Ascending aorta (tissue), 2 donors: ENCODE measurements around the gene FYN. TPM values are rescaled to one million over a fixed set of nuclear protein-coding genes. Genes with fewer than 3 reads are reported as not detected.

Source experiments
- DNase-seq, 2 donors: peaks; one replicate each; pipeline ENCODE4 v3.0.0-alpha.2; 2019; ENCODE audit warnings: low spot score in 2 of 2
- H3K27ac ChIP-seq, 2 donors: fragments of 200-600 bp; sonication (generic); one replicate each; pipeline ENCODE4 v1.5.1; 2016 to 2017; ENCODE audit warnings: mild to moderate bottlenecking in 1 of 2
- H3K27me3 ChIP-seq: fragments of 200-600 bp; sonication (generic); one replicate; pipeline ENCODE4 v1.5.1; 2017
- H3K36me3 ChIP-seq, 2 donors: fragments of 200-600 bp; sonication (generic); one replicate each; pipeline ENCODE4 v1.5.1; 2016
- H3K4me1 ChIP-seq, 2 donors: fragments of 200-600 bp; sonication (generic); one replicate each; pipeline ENCODE4 v1.5.1; 2016 to 2017; ENCODE audit warnings: mild to moderate bottlenecking in 1 of 2
- H3K4me3 ChIP-seq, 2 donors: fragments of 200-600 bp; sonication (generic); one replicate each; pipeline ENCODE4 v1.5.1; 2016 to 2017; ENCODE audit warnings: mild to moderate bottlenecking in 1 of 2
- H3K9me3 ChIP-seq, 2 donors: fragments of 200-600 bp; sonication (generic); one replicate each; pipeline ENCODE4 v1.5.1; 2016
- intact Hi-C: fragments of 100-400 bp; cut with DNase I; formaldehyde crosslinking; loops from one replicate; pipeline ENCODE4 v1.15.1; 2023
- total RNA-seq: library from RNA; depleted of rRNA; stranded (reverse); fragments of >200 nt; gene quantifications from one replicate; pipeline ENCODE4 v1.1.0, GENCODE V29; 2016
- TF ChIP-seq, protein P1 (sequence below), 3 experiments: fragments of 200-600 bp in 2 of 3; fragments of 450-650 bp in 1 of 3; sonication (generic) in 2 of 3; IDR thresholded peaks; one replicate each; pipeline ENCODE4 v1.5.1; 2016 to 2019; ENCODE audit warnings: antibody characterized with exemption in 3 of 3, mild to moderate bottlenecking in 1 of 3, moderate library complexity in 1 of 3

FYN gene
- total RNA-seq, 1 donor from 2014 or later = 141 TPM

DNA sequence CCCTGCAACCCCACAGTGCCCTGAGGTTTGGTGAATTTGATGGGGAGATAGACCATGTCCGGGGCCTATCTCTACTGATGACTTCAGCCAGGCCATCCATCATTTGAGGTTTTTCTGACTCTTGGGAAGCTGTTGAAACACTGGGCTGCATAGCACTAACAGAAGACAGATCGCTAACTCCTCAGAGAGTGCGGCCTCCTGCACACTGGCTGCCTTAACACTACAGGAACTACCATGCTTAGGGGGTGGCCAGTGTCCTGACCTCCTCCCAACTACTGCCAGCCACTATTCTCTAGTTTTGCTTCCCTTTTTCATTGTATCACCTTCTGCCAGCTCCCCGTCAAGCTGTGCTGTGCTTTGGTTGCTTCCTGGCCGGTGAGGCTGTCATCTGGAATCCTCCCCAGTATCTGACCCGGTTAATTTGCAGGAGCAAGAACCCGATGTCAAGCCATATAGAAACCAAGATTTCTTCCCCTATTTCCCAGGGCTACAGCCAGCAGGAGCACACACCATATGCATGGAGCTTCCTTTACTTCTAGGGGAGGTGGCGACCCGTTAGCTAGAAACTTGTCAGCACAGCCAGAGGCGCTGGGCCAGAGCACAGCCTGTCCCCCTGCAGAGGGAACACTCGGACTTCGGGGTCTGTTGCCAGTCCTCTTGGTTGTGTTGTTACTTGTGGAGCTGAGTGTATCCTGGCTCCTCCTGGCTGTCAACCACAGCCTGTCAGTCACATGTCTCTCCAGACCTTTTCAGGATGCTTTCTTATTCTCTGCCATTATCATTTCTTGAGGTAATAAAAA lies 210.3 kb downstream of the FYN start:
- H3K27me3 ChIP-seq = no peaks in the 10 kb centered on the region
- H3K27ac ChIP-seq = peak overlapping the region; percentile 59 to 85
- DNase-seq = no peak
- TF ChIP-seq, protein P1, sequence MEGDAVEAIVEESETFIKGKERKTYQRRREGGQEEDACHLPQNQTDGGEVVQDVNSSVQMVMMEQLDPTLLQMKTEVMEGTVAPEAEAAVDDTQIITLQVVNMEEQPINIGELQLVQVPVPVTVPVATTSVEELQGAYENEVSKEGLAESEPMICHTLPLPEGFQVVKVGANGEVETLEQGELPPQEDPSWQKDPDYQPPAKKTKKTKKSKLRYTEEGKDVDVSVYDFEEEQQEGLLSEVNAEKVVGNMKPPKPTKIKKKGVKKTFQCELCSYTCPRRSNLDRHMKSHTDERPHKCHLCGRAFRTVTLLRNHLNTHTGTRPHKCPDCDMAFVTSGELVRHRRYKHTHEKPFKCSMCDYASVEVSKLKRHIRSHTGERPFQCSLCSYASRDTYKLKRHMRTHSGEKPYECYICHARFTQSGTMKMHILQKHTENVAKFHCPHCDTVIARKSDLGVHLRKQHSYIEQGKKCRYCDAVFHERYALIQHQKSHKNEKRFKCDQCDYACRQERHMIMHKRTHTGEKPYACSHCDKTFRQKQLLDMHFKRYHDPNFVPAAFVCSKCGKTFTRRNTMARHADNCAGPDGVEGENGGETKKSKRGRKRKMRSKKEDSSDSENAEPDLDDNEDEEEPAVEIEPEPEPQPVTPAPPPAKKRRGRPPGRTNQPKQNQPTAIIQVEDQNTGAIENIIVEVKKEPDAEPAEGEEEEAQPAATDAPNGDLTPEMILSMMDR (IDR thresholded peaks at IDR 0.05) = peak in 1 of 3 experiments; percentile 7
- no peak overlapping the region for H3K4me3 ChIP-seq
- no peaks in the 10 kb centered on the region for H3K9me3 ChIP-seq
- H3K4me1 ChIP-seq = peaks cover 15 to 51% of the 10 kb centered on the region in 2 donors
- intact Hi-C loops = no loop called here
- H3K36me3 ChIP-seq = no peaks in the 10 kb centered on the region

DNA sequence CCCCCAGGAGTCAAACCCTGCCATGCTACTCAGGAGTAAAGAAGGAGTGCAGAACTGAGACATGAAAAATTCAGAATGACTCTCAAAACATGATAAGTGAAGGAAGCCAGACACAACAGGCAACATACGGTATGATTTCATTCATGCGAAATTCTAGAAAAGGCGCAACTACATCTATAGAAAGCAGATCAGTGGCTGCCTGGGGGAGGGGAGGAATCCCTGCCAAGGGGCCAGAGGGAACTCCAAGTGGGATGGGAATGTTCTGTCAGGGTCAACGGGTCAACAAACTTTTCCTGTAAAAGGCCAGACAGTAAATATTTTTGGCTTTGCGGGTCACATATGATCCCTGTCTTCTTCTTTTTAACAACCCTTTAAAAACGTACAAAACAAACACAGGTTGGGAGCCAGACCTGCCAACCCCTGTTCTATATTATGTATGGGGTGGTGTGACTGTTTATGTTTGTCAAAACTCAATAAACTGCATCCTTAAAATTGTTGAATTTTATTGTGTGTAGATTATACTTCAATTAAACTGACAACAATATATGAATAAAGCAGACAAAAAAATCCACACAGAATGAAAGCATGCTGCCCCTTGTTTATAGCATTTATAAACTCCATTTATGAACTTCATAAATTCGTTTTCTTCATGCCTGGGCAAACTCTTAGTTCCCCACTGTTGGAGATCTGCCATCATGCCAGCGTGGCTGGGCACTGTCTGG lies 211.0 kb downstream of the FYN start:
- H3K27ac ChIP-seq = peak overlapping the region; percentile 59 to 85
- no peak overlapping the region for H3K4me3 ChIP-seq
- intact Hi-C loops = no loop called here
- H3K27me3 ChIP-seq = no peaks in the 10 kb centered on the region
- DNase-seq = no peak
- TF ChIP-seq, protein P1 (IDR thresholded peaks at IDR 0.05) = no peak
- no peaks in the 10 kb centered on the region for H3K36me3 ChIP-seq
- H3K9me3 ChIP-seq = no peaks in the 10 kb centered on the region
- peaks cover 15 to 51% of the 10 kb centered on the region in 2 donors for H3K4me1 ChIP-seq

DNA sequence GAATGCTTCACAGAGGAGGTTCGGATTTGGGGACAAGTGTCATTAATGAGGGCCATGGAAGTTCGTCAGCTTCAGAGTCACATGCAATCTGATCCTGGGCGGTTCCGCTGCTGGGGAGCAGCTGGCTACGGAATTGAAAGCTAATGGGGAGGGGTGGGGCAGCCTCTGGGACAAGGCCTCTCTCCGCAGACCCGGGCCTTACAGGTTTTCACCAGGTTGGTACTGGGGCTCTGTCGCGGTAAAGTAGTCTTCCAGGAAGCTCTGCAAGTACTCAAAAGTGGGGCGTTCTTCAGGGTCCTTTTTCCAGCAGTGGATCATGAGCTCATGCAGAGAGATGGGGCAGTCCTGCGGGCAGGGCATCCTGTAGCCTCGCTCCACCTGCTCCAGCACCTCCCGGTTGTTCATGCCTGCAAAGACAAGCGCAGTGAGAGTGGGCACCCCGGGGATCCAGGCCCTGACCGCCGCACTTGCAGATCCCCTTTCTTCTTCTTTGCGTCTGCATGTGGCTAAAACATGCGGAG lies 211.7 kb downstream of the FYN start:
- H3K4me1 ChIP-seq = peaks cover 10 to 51% of the 10 kb centered on the region in 2 donors

DNA sequence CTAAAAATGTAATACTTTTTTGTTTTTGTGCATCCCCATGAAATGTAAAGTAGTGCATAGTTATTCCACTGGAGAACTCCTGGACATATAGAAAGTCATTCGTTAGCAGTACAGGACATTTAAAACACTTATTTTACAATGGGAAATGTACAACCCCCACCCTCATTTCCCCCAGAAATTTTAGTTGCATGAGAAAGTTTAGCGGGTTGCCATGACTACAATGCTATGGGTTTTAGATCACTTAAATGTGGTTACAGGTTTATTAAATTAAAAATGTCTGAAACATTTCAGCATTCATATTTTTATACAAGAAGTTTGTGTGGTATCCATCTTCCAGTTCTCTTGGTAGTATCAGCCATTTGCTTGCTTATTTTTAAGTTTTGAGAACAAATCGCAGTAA lies 212.7 kb downstream of the FYN start:
- peaks cover 5 to 45% of the 10 kb centered on the region in 2 donors for H3K4me1 ChIP-seq
- no peak overlapping the region for H3K4me3 ChIP-seq
- TF ChIP-seq, protein P1 (IDR thresholded peaks at IDR 0.05) = no peak
- no peak for DNase-seq
- intact Hi-C loops = no loop called here
- no peaks in the 10 kb centered on the region for H3K9me3 ChIP-seq
- no peaks in the 10 kb centered on the region for H3K36me3 ChIP-seq
- H3K27ac ChIP-seq = no peak overlapping the region
- no peaks in the 10 kb centered on the region for H3K27me3 ChIP-seq

More for the DNA sequence above, 211.7 kb downstream of the FYN start:
- DNase-seq = no peak
- Histone ChIP-seq H3K27ac (peak overlapping the region in 1 of 2 donors; percentile 59), H3K9me3 (no peaks in the 10 kb centered on the region), H3K4me3 (no peak overlapping the region), H3K36me3 (no peaks in the 10 kb centered on the region), H3K27me3 (no peaks in the 10 kb centered on the region)
- intact Hi-C loops = no loop called here
- TF ChIP-seq, protein P1 (IDR thresholded peaks at IDR 0.05) = no peak

DNA sequence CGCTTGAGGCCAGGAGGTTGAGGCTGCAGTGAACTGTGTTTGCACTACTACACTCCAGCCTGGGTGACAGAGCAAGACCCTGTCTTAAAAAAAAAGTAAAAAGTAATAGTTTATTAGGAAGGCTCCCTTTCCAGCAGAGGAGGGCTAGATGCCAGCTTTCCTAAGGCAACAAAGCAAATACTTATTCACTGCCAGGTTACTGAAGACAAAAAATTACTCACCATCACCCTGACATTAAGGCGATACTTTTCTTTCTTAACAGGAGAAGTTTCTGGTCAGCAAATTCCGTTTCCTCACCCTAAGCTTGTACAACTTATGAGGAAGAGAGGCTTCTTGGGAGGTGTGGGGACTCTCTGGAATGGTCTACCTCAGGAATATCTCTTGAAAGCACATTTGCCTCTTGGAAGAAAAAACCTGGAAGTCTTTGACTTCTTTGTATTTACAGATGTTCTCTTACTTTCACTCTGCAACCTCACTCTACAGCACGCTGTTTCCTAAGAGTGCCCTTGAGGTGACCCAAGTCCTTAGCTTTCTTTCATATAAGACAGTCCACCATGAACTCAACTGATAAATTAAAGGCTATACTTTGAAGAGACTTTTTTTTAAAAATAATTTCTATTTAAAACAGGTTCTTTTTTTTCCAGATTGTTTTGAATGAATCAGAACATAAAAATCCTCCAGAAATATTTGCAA lies 214.6 kb downstream of the FYN start:
- H3K9me3 ChIP-seq = no peaks in the 10 kb centered on the region
- H3K4me3 ChIP-seq = peak overlapping the region in 1 of 2 donors; percentile 21
- TF ChIP-seq, protein P1 (IDR thresholded peaks at IDR 0.05) = no peak
- no peak for DNase-seq
- intact Hi-C loops = no loop called here
- H3K27me3 ChIP-seq = no peaks in the 10 kb centered on the region
- H3K36me3 ChIP-seq = no peaks in the 10 kb centered on the region
- peaks cover 0 to 29% of the 10 kb centered on the region in 2 donors for H3K4me1 ChIP-seq
- H3K27ac ChIP-seq = peak overlapping the region in 1 of 2 donors; percentile 5
